SU-DHL-6 (cell line): ENCODE results near the gene SESN3.

Experiments
- EZH2phosphoT487 ChIP-seq: fragments of 200-600 bp; sonication (generic), shearing (Covaris generic); conservative IDR thresholded peaks from 2 replicates; pipeline ENCODE4 v1.6.1; 2018; ENCODE audit warnings: mild to moderate bottlenecking, antibody characterized with exemption, low read length, moderate library complexity, mixed read lengths
- TF ChIP-seq, protein P1 (sequence below): fragments of 200-600 bp; sonication (generic); IDR thresholded peaks from one replicate; pipeline ENCODE4 v1.5.1; 2017; ENCODE audit warnings: antibody characterized with exemption, mild to moderate bottlenecking, low read length, moderate library complexity; ENCODE audit not compliant: insufficient read depth, poor library complexity, severe bottlenecking

DNA sequence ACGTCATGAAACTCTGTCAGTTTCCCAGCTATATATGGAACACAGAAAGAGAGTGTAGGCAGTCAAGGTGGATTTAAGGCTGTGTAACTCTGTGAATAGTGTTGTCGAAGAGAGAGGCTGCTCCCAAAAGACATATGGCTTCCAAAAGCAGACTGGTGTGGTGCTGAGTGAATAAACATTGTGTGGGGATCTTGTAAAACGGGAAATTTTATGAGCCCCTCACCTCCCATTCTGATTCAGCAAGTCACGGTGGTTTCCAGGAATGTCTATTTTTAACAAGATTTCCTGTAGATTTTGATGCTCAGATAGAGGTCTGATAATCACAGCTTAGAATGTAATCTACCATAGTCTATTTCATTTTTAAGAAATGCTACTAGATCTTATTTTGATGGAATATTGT, 67.9 kb downstream of the SESN3 start:
- TF ChIP-seq, protein P1, sequence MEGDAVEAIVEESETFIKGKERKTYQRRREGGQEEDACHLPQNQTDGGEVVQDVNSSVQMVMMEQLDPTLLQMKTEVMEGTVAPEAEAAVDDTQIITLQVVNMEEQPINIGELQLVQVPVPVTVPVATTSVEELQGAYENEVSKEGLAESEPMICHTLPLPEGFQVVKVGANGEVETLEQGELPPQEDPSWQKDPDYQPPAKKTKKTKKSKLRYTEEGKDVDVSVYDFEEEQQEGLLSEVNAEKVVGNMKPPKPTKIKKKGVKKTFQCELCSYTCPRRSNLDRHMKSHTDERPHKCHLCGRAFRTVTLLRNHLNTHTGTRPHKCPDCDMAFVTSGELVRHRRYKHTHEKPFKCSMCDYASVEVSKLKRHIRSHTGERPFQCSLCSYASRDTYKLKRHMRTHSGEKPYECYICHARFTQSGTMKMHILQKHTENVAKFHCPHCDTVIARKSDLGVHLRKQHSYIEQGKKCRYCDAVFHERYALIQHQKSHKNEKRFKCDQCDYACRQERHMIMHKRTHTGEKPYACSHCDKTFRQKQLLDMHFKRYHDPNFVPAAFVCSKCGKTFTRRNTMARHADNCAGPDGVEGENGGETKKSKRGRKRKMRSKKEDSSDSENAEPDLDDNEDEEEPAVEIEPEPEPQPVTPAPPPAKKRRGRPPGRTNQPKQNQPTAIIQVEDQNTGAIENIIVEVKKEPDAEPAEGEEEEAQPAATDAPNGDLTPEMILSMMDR: no peak
- no peak for TF ChIP-seq EZH2phosphoT487
